HG03575 (cell line): ENCODE data around the gene ROBO2.

Experiments
- ATAC-seq: cut with Tn5 transposase; IDR thresholded peaks from one replicate; pipeline ENCODE4 v1.9.1; 2021; ENCODE audit not compliant: unreplicated experiment, insufficient number of reproducible peaks, low FRiP score; ENCODE audit errors: extremely low read depth

Gene ROBO2

GRCh38 chr3:77303955-77304699 lies 264.2 kb downstream of the ROBO2 start:
- no peak for ATAC-seq

GRCh38 chr3:77304700-77305021 lies 264.8 kb downstream of the ROBO2 start:
- no peak for ATAC-seq

GRCh38 chr3:77309460-77309859 lies 269.6 kb downstream of the ROBO2 start:
- no peak for ATAC-seq

DNA sequence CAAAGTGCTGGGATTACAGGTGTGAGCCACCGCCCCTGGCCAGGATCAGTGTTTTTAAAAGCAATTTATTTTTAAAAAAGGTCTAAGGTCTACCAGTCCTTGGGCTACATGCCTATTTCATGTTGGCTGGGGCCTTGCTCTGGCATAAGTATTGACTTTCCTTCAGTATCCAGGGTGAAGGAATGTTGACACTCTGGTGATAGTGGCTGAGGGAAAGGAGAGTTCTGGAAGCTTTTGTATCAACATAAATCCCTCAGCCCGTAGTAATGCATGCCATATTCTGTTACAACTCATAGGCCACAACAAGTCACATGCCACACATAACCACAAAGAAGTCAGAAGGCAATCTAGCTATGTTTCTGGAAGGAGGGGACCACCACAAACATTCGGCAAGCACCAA lies 273.9 kb downstream of the ROBO2 start:
- no peak for ATAC-seq

DNA sequence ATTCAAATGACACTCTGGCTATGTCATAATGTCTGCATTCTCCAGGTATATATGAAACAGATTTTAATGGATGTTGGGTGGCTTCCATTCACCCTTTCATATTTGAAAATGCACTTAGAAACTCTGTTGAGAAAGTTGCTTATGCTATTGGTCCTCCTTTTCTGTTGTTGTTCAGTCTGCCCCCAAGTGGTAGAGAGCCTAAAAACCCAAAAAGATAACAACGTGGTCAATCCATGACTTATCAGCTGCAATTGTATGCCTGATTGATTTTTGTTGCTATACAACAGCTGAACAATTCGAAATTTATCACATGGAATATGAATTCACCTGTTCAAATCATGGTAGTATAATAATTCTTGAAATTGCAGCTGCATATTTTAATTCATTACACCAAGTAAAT lies 279.8 kb downstream of the ROBO2 start:
- ATAC-seq: no peak

DNA sequence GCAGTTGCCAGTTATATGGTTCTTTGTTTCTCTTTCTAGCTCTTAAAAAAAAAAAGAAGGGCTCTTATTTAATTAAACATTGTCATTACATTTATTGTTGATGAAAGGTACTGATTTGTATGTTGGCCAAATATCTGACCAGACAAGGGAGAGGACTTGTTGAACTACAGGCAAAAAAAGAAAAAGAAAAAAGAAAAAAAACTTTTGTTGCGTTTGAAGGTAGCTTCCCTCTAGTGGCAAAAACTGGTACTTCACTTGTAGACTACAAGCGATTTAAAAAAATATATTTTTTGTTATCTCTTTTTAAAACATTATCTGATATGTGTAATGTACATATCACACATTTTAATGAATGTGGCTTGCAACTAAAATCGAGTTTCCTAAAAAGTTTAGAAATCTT lies 280.6 kb downstream of the ROBO2 start:
- no peak for ATAC-seq

DNA sequence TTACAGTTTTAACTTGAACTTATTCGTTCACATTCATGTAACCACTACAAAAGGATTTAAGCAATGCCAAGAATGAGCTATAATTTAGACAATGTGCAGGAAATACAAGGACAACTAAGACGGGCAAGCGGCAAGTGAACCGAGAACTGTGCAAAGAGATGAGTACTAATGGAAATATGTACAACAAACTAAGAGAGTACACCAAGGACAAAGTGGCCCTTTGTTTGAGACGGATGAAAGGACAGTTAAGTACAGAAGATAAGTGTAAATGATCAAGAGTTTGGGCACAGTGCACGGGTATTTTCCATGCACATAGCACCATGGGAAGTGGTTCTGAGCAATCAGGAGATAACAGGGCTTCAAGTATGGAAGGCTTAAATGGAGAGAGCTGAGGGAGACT lies 281.7 kb downstream of the ROBO2 start:
- no peak for ATAC-seq

DNA sequence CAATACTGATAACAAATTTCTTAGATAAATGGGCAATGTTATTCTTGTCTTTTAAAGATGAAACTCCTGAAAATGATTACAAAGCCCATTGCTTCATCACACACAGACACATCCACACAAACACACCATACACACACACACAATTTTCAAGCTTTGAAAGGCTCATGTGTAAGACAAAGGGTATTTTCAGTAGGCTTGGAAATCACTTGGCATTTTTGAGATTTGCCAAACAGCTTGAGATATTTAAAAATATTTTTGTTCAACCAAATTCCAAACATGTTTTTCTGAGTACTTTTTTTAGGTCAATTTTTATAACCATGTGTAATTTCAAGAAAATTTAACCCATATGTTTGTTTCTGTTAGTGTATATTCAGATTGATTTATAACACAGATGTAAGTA lies 283.7 kb downstream of the ROBO2 start:
- no peak for ATAC-seq

GRCh38 chr3:77324105-77324504 lies 284.2 kb downstream of the ROBO2 start:
- no peak for ATAC-seq

- ATAC-seq: no peak
These were observed 285.4 kb downstream of the ROBO2 start for GRCh38 chr3:77325280-77325679.

DNA sequence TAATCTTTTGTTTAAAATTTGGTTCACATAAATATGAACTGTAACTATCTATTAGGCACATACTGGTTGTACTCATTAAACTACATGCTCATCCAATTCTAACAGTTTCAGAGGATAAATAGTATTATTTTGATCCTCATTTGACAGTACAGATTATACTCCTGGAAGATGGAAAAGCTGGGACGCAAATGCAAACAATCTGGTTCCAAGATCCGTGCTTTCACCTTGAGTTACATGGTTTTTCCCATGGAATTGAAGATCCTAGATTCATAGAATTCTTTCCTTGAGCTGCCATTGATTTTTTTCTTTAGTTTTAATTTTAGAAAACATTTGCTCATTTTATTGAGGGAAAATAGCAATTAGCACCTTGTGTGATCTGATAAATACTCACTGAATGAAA lies 285.8 kb downstream of the ROBO2 start:
- ATAC-seq: no peak

GRCh38 chr3:77326586-77326985 lies 286.7 kb downstream of the ROBO2 start:
- no peak for ATAC-seq

DNA sequence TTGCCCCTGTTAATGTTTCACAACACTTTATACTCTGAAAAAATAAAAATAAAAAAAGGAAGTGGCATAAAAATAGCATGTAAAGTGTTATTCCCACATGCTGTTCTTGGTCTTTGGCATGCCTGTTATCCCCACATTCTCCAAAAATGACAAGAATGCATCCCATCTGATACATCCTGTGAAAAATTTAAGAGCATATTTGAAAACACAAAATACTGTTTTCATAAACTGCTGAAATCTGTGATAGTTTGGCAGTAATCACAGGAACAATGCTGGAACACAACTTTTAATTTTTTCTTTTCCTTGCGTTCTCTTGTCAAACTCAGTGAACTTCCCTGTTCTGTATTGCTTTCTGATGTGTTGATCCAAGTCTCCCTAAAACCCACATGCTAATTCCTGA lies 288.8 kb downstream of the ROBO2 start:
- no peak for ATAC-seq

GRCh38 chr3:77329116-77329515 lies 289.2 kb downstream of the ROBO2 start:
- no peak for ATAC-seq

DNA sequence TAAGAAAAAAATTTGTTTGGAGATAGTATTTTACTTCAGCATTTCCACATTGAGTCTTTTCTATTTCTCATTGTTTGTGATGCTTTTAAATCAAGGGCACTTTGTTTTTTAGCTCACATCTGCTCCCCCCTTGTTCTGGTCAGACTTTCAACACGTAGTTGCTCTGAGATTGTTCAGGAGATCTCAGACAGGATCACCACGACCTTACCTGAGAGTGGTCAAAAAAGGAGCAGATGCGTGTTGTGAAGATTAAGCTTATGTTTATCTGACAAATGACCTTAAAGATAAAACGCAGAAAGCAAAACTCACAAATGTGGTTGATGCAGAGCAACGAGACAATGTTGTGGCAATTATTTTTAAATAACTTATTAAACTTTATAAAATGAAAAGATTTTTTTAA lies 298.3 kb downstream of the ROBO2 start:
- ATAC-seq: no peak

DNA sequence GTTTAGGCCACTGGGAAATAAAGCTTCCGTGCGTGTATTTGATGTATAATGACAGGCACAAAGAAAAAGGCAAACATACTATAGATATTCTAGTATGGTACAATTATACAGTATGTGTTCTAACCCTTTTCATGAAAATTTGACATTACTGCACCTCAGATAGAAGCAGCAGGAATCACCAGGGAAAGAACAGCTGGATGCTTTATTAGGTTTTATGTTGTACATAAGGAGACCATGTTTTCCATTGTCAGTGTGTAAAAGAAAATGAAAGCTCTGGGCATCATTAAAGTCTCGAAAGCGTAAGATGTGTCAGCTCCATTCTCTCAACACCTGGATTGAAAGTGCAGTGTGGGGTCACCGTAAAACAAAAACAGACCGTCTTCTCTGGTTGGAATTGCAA lies 302.1 kb downstream of the ROBO2 start:
- ATAC-seq: no peak

- ATAC-seq: no peak
These were observed 302.8 kb downstream of the ROBO2 start for GRCh38 chr3:77342688-77343087.

DNA sequence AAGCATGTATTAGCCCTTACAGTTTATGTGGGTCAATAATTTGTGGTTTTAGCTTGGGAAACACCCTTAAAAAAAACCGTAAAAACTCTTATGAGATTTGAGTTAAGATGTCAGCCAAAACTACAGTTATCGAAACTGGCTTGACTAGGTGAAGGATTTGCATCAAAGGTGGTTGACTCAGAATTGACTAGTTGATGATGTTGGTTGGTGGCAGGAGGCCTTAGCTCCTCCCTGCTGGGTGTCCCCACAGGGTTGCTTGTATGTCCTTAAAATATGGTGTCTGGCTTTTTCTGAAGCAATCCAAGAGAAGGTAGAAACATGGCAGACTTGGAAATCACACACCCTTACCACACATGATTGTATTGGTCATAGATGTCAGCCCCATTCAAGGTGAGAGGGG lies 305.1 kb downstream of the ROBO2 start:
- no peak for ATAC-seq

DNA sequence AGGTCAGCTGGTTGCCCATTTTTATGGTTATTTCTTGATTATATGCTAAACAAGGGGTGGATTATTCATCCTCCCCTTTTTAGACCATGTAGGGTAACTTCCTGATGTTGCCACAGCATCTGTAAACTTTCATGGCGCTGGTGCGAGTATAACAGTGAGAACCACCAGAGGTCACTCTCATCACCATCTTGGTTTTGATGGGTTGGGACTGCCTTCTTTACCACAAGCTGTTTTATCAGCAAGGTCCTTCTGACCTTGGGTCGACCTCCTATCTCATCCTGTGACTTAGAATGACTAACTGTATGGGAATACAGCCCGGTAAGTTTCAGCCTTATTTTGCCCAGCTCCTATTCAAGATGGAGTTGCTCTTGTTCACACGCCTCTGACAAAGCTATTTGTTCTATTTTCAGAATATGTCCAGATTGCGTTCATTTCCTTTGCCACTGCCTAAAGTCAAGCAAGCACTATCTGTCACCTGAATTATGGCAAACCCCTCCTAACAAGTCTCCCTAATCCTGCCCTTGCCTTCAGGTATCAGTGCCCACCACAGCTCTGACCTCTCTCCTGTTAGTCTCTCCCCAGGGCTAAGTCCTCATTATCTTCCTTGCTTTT lies 308.5 kb downstream of the ROBO2 start:
- no peak for ATAC-seq

DNA sequence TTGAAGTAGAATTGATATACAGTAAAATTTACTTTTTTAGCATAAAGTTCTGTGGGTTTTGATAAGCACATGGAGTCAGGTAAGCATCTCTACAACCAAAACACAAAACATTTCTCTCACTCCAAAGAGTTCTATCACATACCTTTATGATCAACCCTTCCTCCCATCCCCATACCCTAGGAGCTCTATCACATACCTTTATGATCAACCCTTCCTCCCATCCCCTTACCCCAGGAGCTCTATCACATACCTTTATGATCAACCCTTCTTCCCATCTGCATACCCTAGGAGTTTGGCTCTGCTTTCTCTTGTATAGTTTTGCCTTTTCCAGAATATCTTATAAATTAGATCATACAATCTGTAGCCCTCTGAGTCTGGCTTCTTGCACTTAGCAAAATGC lies 315.1 kb downstream of the ROBO2 start:
- no peak for ATAC-seq

DNA sequence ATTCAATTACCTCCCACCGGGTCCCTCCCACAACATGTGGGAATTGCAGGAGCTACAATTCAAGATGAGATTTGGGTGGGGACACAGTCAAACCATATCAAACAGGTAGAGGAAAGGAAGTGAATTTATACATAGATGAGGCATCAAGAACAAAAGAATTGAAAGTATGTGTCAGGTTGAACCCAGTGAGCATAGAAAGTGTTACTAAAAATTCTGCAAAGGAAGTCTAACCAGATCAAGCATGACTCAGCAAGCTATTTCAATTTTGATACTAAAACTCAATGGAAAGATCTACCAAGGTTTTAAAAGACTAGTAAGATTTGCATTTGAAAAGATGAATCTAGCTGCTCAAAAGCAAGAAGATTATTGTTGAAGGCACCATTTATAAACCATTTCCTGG lies 323.0 kb downstream of the ROBO2 start:
- no peak for ATAC-seq
